Mammary epithelial cell (primary cell): ENCODE data around the gene DYNLT3.

Source experiments
- EZH2 ChIP-seq: IDR thresholded peaks from 2 replicates; pipeline ENCODE4 v1.6.1; 2012; ENCODE audit warnings: low read length, inconsistent platforms, borderline replicate concordance
- TF ChIP-seq, protein P1 (sequence below), 2 donors: IDR thresholded peaks in 1 of 2; conservative IDR thresholded peaks in 1 of 2; 2 replicates each; pipeline ENCODE4 v1.5.1; 2011 to 2012; ENCODE audit warnings: inconsistent platforms in 2 of 2, low read length in 2 of 2, mild to moderate bottlenecking in 2 of 2, control low read depth in 1 of 2, low read depth in 1 of 2; ENCODE audit not compliant: insufficient read depth in 1 of 2; ENCODE audit errors: extremely low read depth in 1 of 2

DNA sequence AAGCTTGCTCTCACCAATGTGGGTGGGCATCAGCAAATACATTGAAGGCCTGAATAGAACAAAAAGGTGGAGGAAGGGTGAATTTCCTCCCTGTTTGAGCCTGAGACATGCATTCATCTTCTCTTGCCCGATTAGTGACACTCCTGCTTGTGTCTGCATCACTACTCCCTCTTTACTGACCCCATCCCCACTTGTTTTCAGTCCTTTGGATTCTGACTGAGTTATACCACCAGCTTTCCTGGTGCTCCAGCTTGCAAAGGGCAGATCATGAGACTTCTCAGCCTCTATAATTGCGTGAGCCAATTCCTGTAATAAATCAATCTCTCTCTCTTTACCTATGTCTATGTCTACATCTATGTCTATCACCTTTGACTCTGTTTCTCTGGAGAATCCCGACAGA lies 47.4 kb upstream of the DYNLT3 start:
- TF ChIP-seq, protein P1, sequence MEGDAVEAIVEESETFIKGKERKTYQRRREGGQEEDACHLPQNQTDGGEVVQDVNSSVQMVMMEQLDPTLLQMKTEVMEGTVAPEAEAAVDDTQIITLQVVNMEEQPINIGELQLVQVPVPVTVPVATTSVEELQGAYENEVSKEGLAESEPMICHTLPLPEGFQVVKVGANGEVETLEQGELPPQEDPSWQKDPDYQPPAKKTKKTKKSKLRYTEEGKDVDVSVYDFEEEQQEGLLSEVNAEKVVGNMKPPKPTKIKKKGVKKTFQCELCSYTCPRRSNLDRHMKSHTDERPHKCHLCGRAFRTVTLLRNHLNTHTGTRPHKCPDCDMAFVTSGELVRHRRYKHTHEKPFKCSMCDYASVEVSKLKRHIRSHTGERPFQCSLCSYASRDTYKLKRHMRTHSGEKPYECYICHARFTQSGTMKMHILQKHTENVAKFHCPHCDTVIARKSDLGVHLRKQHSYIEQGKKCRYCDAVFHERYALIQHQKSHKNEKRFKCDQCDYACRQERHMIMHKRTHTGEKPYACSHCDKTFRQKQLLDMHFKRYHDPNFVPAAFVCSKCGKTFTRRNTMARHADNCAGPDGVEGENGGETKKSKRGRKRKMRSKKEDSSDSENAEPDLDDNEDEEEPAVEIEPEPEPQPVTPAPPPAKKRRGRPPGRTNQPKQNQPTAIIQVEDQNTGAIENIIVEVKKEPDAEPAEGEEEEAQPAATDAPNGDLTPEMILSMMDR (conservative IDR thresholded peaks at IDR 0.05 in 1 of 2, IDR thresholded peaks at IDR 0.05 in 1 of 2; ENCODE audit: extremely low read depth in 1 of 2, insufficient read depth in 1 of 2, low read depth in 1 of 2, low read length in 2 of 2), result no peak
- TF ChIP-seq EZH2, result no peak
